ENCODE measurements around the gene RHBDF1.

The RHBDF1 gene

DNA sequence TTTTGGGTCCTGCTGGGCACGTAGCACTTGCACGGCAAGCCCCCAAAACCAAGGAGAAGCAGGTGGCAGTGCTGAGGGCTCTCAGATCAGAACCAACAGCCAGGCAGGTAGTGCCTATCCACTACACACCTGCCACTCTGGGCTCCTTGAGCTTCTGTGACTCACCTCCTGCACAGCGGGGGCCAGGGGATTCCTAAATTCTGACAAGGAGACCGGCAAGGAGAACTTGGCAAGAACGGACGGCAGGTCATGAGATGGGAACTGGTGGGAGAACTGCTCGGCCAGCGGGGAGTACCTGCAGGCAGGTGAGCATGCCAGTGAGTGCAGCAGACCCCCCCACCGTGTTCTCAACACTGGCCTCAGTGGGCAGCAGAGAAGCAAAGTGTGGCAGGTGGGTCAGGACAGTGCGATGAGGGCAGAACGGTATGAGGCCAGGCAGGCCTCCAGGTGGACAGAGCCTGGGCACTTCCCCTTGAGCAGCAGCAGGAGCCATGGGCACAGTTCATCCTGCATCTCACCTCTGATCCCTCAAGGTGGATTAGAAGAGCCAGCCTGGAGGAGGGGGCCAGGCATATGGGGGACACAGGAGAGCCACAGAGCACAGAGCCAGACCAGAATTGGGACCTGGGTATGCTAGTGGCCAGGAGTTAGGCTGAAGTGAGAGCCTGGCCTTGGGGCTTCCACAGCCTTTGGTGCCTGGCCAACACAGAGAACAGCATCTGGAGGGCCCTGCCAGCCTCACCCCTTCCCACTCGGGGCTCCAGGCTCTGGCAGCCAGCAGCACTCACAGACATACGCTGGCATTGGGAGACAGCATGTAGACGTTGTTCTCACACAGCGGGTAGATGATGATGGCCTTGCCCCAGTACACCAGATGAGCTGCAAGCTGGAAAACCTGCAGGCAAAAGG, 20.3 kb upstream of the RHBDF1 start:
- FAIRE-seq: no peak

DNA sequence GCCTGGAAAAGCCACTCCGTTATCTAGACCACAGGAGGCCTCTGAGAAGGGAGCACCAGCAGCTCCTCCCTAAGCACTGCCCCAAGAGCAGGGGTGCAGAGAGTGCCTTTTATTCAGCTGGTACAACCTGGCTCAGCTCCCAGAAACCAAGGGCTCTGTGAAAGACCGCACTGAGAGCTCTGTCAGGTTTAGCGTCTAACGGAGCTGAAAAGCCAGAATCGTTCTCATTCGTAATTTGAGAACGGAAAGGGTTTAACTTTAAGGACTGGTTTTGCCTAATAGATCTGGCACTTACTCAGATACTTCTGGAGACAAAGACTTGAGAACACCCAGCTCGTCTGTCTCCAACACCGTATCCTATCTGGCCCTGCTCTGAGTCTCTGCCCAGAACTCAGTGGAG, 19.1 kb upstream of the RHBDF1 start:
- FAIRE-seq: no peak

DNA sequence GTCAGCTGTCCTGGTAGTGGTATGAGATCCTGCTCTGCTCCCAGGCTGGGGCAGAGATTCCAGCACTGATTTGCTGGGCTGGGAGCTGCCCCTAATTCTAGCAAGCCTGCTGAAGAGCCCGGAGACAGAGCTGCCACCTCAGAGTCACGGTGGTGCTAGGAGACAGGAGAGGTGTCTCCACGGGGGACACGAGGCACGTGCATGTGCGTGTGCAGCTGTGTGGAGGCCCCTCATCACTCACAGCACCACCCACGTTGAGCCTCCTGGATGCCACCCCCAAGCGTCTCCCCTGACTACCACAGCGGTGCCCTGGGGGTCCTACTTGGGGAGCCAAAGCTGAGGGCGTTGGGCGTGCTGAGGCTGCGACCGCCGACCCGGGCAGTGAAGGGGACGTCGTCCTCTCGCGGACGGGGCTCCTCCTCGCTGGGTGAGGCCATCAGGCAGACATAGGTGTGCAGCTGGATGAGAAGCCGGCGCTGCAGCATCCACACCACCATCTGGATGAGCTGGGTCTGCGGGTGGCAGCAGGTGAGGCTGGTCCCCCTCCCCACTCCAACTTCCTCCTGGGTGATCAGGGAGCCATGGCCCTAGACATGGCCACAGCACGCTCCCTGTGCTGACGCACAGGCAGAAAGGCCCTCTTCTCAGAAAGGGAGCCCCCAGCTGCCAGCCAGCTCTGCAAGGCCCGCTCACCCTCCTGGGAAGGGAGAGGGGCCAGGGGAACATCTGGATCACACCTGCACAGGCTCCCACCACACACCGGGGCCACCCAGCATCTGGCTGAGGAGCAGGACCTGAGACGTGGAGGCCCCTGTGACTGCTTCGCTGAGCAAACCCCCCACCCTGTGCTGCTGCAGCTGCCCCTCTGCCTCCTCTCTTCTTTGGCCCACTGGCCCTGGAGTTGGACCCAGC, 17.2 kb upstream of the RHBDF1 start:
- FAIRE-seq: no peak

DNA sequence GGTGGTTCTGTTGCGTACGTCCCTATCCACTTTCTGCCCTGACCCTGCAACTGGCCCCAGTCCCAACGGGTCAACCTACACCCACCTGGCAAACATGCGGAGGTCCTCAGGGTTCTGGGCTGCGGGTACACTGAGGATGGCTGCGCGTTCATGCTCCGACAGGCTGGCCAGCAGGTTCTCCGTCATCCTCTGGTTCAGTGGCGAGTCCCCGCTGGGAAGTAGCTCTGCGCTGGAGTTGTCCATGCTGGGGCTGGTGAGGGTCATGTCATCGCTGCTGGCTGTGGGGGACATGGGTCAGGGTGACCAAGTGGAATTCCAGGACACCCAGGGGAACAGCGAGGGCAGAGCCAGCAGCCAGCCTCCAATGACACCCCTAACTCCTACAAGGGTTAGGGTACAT, 16.2 kb upstream of the RHBDF1 start:
- FAIRE-seq: no peak

DNA sequence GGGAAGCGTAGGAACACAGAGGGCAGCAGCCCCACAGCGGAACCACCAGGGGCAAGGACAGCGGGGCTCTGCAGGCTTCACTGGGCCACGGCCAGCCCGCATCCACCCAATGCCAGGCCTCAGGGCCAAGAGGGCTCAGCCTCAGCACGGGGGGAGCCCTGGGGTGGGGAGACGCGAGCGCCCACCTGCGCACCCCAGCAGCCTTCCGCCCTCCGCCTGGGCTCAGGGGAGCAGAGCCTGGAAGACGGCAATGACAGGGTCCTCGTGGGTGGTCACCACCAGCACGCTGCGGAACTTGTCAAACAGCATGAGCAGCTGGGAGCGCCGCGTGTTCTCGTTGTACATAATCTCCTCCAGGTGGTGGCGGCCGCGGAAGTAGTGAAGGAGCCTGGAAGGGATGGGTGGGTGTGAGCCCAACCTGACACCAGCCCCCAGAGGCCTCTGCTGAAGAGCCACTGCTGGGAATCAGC, 14.1 kb upstream of the RHBDF1 start:
- FAIRE-seq: no peak

DNA sequence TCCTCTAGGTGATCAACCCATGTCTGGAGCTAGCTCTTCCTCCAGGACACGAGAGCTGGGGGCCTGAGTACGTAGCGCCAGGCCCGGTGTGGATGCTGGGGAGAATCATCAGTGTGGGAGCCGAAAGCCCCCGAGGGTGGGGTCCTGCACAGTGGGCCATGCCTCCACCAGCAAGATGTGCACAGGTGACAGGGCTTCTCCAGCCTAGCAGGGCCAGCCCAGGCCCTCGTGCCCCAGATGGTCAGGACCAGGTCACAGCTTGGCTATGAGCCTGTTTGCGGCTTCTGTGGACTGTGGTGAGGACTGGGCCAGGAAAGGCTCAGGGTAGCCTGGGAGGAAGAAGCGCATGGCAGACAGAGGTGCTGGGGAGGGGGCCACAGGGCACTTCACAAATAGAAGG, 13.4 kb upstream of the RHBDF1 start:
- FAIRE-seq: no peak

DNA sequence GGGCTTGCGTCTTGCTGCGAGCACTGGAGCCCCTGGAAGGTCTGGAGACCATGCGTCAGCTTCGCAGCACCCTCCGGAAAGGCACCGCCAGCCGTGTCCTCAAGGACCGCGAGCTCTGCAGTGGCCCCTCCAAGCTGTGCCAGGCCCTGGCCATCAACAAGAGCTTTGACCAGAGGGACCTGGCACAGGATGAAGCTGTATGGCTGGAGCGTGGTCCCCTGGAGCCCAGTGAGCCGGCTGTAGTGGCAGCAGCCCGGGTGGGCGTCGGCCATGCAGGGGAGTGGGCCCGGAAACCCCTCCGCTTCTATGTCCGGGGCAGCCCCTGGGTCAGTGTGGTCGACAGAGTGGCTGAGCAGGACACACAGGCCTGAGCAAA, 13.0 kb upstream of the RHBDF1 start:
- FAIRE-seq: no peak

DNA sequence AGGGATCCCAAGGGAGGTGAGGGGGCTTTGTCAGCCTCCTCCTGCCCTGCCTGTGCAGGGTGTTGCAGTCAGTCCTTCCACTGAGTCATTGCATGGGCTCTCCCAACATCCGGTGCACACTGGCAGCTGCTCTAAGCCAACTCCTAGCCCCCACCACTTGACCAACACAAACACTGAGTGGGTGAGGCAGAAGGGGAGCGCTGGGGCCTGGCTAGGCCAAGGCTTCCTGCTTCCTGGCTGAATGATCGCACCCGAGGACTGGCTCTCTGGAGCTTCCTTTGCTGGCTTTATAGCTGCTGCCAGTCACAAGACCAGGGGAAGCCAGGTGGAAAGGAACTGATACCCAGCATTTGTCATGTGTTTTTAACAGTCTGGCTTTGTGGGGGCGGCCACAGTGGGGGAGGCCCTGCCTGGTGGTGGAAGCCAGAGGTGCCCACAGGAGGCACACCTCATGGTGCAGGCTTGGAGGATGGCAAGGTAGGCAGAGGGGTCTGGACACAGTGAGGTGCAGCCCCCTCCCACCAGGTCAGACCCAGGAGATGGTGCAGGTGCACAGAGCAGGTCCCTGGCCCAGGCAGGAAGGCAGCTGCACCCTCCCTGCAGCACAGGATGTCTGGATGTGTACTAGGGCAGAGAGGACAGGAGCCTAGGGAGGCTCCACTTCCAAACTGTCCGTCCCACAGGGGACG, 12.4 kb upstream of the RHBDF1 start:
- FAIRE-seq: no peak

DNA sequence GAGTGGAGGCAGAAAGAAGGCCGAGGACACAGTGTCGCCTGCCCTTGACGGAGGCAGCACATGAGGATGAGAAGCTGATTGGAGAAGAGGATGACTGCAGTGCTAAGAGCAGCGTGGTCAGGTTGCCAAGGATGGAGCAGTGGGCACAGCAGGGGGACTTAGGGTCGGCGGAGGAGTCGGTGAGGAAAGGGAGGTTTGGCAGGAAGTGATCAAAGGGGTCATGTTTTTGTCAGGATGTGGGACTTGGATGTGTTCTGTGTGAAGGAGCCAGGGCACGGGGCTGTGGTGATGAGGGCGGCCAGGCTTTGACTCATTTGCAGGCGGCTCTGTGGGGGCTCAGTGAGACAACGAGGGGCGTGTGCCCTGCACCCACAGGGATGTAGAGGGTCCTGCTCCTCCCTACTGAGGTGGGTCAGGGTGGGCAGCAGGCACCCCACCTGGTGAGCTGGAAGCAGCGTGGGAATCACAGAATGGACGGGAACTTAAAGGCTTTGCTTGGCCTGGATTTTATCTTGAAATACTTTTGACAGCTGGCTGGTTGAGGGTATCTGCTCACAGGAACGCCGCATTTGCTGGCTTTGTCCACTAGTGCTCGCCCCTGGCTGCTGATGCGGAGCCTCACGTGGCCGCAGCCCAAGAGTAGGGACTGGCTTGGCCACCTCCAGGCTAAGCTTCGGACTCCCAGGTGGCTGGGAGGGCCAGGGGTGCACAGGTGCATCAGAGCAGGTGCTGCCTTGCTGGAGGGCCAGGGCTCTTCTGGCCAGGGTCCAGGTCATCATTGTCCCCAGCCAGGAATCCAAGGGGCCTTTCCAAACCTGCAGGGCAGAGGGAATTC, 11.6 kb upstream of the RHBDF1 start:
- no peak for FAIRE-seq

DNA sequence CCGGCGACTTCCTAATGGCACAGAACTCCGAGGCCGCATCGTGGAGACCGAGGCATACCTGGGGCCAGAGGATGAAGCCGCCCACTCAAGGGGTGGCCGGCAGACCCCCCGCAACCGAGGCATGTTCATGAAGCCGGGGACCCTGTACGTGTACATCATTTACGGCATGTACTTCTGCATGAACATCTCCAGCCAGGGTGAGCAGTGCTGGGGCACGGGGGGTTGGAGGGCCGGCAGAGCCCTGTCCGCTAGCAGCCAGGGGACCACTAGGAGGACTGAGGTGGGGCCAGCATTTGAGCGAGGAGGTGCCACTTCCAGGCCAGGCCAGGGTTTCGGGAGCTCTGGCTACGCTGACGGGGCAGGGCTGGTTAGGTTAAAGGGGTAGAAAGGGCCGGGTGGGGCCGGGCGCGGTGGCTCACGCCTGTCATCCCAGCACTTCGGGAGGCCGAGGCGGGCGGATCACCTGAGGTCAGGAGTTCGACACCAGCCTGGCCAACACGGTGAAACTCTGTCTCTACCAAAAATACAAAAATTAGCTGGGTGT, 10.7 kb upstream of the RHBDF1 start:
- FAIRE-seq: no peak

DNA sequence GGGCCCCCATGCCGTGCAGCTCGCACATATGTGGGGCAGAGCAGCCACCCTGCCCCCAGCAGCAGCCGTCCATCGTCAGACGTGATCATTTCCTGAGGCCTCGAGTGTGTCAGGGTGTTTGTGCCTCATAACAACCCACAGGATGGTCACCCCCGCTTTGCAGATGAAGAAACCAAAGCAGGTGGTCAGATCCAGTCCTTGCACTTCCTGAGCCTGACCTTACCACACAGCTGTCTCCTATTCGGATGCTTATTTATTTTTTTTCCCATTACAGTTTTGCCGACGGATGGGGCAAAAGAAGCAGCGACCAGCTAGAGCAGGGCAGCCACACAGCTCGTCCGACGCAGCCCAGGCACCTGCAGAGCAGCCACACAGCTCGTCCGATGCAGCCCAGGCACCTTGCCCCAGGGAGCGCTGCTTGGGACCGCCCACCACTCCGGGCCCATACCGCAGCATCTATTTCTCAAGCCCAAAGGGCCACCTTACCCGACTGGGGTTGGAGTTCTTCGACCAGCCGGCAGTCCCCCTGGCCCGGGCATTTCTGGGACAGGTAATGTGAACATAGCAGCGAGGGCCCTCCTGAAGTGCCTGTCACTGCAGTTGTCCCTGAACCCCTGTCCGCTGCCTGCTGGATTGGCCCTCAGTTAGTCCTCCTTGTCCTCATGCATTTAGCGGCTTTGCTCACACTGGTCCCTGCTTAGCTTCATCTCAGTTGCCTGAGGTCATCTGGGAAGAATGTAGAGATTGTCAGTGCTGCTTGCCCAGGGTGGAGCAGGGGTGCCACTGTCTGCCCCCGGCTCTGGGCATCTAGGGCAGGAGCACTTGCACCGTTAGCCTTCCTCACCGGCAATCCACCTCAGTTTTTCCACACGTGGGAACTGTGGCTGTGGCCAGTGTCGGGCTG, 7.0 kb upstream of the RHBDF1 start:
- no peak for FAIRE-seq

DNA sequence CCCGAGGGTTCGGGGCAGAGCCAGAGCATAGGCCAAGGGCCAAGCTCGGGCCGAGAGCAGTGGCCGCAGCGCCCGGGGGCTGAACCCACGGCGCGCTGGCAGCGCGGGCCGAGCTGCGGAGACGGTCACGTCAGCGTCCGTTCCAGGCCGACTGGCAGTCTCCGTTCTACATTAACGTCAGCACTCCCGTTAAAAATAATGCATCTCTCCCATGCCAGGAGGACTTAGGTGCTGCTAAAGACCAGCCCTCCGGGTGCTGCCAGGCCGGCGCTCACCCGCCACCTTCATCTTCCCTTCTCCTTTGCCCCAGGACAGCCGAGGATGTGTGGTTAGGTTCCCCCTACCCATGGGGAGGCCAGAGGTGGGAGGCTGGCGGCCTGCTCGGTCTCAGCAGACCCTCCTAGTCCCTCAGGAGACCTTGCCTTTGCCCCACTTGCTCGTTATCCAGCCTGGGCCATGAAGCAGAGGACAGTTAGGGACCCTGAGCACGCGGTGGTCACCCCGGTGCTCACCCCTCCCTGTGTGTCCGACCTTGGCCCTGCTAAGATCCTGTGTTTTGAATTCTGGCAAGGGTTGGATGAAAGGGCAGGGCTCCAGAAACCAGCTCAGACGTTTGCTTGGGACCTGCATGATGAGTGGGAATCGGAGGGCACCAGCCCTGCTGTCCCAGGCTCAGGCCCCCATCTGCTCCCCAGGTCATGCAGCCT, 6.2 kb upstream of the RHBDF1 start:
- no peak for FAIRE-seq

DNA sequence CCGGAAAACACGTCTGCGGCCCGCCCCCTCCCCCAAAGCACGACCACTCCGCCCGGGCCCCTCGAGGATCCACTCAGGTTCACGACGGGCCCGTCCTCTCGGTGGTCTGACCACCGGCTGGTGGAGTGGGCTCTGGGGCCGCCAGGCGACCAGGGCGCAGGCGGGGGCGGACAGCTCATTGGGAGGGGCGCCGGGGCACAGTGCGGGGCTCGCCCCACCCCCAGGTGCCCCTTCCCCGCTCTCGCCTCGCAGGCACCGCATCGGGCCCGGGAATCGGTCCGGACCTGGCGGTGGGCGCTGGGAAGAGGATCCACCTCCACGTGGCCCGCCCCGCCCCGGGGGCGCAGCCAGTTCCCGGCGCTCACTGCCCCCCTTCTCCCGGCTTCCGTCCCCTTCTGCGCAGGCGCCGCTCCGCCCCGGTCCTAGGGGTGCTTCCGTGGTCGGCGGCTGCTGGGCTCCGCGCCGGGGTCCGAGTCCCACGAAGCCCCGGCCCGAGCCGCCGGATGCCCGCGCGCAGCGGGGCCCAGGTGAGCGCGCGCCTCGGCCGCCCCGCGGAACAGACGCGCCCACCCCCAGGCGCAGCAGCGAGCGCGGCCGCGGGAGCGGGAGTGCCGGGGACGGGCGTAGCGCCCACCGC, 5.5 kb upstream of the RHBDF1 start, which contains the start of gene MPG:
TSS of gene MPG (plus strand) at position 419 of the 637 bp plus-strand sequence. CDS start at position 504, 85 bp downstream.
- FAIRE-seq: no peak

DNA sequence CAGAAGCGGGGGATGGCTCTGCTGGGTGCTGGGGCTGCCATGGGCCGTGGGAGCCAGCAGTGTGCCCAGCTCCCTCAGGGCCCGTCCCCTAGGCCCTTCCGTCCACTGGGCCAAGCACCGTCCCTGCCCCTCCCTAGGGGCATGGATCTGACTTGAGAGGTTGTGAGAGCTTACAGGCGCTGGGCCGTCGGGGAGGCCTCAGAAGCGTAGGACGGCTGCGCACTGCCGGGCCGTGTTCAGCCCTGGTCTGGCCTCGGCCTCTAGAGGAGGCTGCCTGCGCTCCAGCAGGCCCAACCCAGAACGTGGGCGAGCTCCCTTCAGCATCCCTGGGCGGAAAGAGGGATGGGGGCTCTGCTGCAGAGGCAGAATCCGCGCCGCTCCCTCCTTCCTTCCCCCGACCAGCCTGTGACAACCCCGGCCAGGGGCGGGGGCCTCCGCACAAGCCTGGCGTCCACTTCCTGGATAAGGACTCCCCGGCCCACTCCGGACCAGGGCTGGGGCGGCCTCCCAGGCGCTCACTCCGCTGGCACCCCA, 4.9 kb upstream of the RHBDF1 start:
- no peak for FAIRE-seq

DNA sequence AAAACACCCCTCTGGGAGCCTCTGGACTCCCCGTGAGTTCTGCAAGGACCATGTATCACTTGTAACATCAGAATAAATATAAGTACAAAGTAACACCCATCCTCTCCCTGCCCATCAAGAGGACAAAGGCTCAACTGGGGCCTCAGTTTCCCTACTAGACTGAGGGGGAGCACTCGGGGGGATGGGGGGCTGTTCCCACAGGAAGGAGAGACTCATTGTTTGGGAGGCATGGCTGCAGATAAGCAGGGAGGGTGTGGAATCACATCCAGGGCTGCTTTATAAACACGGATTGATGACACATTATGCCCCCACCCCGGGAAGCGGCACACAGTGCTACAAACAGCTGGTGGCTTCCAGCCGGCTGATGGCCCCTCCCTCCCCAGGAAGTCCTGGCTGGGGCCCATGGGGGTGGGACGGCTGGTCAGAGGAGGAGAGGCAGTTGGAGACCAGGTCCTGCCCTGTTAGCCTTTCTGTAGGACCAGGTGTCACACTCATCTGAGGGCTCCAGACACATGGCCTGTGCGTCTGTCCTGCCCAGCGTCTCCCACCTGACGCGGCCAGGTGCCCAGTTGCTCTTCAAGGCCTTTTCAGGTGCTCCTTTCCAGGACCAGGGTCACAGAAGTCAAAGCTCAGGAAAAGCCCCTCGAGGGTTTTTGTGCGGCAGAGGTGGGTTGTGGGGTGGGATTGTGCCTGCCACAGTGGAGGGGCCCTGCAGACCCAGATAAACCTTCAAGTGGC, 4.3 kb upstream of the RHBDF1 start:
- FAIRE-seq: no peak

DNA sequence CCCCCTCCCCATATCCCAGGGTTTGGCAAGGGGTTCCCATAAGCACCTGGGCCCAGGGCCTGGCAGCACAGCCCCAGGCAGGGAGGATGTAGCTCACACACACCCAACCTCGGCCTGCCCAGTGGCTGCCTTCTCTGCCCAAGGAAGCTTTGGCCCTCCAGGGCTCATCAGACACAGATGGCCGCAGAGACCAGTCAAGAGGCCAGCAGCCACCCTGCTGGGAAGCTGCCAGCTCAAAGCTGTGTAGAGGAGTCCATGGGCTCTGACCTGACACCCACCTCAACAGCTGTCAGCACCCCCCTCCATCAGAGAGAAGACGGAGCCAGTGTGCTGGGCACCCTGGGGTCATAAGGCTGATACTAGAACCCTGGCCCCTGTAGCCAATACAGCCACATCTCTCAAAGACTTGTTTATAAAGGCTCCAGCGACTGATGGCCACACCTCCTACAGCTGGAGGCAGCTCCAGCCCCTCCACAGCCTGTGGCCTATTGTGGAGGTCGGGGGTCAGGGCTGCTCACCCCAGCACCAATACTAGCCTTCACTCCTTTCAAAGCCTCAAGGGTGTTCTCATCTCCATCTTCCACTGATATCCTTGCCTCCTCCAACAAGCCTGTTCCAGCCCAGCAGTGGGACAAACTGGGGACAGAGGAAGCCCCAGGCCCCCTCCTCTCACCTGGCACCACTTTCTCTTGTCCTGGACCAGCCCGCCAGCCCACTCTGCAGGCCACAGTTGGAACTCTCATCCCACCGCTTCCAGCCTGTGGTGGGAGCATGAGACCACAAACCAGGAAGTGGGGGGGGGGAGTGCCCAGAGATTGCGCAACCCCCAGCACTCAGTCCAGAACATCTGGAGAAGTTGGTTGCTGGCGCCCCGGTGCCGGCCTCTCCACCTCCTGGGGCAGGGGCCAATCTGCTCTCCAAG, 3.4 kb upstream of the RHBDF1 start:
- FAIRE-seq: no peak

DNA sequence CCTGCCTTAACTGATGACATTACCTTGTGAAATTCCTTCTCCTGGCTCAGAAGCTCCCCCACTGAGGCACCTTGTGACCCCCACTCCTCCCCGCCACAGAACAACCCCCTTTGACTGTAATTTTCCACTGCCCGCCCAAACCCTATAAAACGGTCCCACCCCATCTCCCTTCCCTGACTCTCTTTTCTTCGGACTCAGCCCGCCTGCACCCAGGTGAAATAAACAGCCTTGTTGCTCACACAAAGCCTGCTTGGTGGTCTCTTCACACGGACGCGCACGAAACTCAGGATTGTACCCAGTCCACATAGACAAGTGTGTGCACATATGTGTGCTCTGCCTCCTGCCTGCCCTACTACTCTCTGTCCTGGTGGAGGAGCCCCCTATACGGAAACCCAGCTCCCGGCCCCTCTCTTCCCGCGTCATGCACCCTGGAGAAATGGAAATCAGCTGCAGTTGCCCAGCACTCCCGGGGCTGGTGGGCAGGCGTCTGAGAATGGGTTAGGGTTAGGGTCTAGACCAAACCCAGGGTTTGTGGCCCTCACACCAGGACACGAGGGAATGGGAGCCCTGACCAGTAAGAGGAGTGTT, 2.4 kb upstream of the RHBDF1 start:
- no peak for FAIRE-seq

All from endometrium (tissue), 2 donors.